ENCODE data around the gene TRIM5.

DNA sequence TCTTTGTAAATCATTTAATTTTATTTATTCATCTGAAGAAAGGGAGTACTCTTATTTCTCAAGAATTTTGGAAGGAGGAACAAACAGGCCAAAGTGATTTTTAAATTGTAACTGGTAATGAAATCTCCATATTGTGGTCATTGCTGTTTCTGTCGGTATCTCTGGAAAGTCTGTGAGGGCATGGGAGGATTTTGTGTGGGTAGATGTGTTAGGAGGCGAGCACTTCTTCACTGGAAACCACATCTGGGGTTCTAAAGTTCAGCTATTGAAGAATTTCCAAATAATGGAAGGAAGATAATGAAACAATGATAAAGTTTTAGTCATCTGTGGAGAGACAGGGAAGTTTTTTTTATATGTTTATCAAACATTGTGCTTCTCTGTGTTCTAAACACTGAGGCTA, 53.5 kb downstream of the TRIM5 start:
- TF ChIP-seq, protein P1, sequence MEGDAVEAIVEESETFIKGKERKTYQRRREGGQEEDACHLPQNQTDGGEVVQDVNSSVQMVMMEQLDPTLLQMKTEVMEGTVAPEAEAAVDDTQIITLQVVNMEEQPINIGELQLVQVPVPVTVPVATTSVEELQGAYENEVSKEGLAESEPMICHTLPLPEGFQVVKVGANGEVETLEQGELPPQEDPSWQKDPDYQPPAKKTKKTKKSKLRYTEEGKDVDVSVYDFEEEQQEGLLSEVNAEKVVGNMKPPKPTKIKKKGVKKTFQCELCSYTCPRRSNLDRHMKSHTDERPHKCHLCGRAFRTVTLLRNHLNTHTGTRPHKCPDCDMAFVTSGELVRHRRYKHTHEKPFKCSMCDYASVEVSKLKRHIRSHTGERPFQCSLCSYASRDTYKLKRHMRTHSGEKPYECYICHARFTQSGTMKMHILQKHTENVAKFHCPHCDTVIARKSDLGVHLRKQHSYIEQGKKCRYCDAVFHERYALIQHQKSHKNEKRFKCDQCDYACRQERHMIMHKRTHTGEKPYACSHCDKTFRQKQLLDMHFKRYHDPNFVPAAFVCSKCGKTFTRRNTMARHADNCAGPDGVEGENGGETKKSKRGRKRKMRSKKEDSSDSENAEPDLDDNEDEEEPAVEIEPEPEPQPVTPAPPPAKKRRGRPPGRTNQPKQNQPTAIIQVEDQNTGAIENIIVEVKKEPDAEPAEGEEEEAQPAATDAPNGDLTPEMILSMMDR (IDR thresholded peaks at IDR 0.05) = no peak
- TF ChIP-seq POLR2A (IDR thresholded peaks at IDR 0.05) = no peak
